OCI-LY1 (cell line): ENCODE data around the gene TMEM212.

Experiments used
- EZH2 ChIP-seq: fragments of 200-600 bp; sonication (generic), shearing (Covaris generic); IDR thresholded peaks from 2 replicates; pipeline ENCODE4 v1.8.0; 2017; ENCODE audit warnings: borderline replicate concordance, mixed run types, mild to moderate bottlenecking, antibody characterized with exemption, low read length, moderate library complexity, mixed read lengths
- TF ChIP-seq, protein P1 (sequence below): fragments of 200-600 bp; sonication (generic), shearing (Covaris generic); IDR thresholded peaks from 2 replicates; pipeline ENCODE4 v1.5.1; 2017; ENCODE audit warnings: mild to moderate bottlenecking, antibody characterized with exemption, low read length, moderate library complexity, mixed read lengths

DNA sequence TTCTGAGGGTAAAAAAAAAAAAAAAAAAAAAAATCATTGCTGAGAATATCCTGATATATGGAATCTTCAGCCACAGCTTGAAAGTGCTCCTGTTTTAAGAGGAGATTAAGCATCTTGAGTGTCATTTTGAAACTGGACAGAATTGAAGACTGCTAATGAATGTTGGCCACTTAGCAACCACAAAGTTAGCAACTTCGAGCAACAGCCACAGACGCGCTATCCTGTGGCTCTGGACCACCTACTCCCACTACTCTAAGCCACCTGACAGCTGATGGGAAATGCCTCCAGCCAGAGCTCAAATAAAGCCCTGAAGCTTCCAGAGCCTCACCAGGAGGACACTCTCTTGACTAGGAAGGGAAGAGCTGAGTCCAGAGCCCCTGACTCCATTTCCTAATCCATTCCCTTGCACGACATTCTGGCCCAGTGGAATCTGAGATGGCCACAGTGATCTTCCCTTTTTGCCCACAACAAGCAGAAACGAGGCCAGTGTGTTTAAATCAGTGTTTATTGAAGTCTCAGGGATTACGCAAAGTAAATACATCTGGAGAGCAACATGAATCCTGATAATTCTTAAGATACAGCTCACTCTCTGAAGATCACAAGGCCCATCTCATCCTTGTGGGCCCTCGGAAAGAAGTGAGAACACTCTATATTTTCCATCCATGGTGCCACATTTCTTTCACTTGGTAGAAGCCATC lies 58.6 kb downstream of the TMEM212 start:
- TF ChIP-seq, protein P1, sequence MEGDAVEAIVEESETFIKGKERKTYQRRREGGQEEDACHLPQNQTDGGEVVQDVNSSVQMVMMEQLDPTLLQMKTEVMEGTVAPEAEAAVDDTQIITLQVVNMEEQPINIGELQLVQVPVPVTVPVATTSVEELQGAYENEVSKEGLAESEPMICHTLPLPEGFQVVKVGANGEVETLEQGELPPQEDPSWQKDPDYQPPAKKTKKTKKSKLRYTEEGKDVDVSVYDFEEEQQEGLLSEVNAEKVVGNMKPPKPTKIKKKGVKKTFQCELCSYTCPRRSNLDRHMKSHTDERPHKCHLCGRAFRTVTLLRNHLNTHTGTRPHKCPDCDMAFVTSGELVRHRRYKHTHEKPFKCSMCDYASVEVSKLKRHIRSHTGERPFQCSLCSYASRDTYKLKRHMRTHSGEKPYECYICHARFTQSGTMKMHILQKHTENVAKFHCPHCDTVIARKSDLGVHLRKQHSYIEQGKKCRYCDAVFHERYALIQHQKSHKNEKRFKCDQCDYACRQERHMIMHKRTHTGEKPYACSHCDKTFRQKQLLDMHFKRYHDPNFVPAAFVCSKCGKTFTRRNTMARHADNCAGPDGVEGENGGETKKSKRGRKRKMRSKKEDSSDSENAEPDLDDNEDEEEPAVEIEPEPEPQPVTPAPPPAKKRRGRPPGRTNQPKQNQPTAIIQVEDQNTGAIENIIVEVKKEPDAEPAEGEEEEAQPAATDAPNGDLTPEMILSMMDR: no peak
- no peak for TF ChIP-seq EZH2
